GM13977 (cell line): ENCODE data around the gene CSNK1D.

Experiments used
- DNase-seq: peaks from one replicate; pipeline ENCODE4 v3.0.0; 2012; ENCODE audit warnings: low spot score
- in situ Hi-C: fragments of 300-500 bp; cut with MboI; formaldehyde crosslinking; loops from one replicate; pipeline ENCODE4 v1.12.0; 2022; ENCODE audit warnings: low sequenced_read_pairs, low pct_unique_long_range_greater_than_20kb, mixed read lengths, inconsistent platforms; ENCODE audit not compliant: unreplicated experiment
- TF ChIP-seq, protein P1 (sequence below): IDR thresholded peaks from 2 replicates; pipeline ENCODE4 v1.5.1; 2012; ENCODE audit warnings: mild to moderate bottlenecking, control low read depth; ENCODE audit not compliant: insufficient read depth; ENCODE audit errors: extremely low read depth, missing control alignments

The CSNK1D gene

DNA sequence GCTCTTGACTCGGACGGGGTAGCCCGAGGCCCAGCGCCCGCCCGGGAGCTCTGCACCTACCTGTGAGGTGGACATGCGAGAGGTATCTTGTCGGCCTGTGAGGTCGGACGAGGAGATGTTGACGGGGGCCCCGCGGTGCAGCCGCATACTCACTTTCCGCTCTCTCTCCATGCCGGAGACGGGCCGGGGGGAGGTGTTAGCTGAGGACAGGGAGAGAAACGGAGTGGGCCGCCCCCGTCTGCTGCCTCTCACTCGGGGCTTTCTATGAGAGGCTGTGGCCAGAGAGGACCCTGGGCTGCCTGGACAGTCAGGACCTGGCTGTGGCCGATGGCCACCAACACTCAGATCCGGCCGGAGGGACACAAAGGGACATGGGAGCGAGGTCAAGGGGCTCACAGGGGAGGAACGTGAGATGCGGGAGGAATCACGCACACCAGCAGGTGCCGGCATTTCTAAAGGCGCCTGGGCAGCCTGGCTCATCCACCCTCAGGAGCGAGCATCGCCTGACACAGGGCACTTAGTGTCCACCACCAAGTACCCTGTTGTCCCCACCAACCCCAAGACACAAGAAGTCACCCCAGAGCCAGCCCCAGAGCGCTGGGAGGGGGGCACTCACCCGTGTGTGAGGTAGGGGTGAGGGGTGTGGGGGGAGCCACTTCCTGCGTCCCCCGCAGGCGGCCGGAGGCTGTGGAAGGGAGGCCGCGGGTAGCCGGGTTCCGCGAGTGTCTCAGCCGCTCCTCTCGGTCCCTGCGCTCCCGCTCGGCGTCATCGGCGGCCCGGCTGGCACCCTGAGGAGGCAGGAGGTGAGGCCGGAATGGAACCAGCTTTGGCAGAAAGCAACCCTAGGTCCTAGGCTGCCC, 24.5 kb downstream of the CSNK1D start:
- DNase-seq, result no peak
- in situ Hi-C loops, result no loop called here
- TF ChIP-seq, protein P1, sequence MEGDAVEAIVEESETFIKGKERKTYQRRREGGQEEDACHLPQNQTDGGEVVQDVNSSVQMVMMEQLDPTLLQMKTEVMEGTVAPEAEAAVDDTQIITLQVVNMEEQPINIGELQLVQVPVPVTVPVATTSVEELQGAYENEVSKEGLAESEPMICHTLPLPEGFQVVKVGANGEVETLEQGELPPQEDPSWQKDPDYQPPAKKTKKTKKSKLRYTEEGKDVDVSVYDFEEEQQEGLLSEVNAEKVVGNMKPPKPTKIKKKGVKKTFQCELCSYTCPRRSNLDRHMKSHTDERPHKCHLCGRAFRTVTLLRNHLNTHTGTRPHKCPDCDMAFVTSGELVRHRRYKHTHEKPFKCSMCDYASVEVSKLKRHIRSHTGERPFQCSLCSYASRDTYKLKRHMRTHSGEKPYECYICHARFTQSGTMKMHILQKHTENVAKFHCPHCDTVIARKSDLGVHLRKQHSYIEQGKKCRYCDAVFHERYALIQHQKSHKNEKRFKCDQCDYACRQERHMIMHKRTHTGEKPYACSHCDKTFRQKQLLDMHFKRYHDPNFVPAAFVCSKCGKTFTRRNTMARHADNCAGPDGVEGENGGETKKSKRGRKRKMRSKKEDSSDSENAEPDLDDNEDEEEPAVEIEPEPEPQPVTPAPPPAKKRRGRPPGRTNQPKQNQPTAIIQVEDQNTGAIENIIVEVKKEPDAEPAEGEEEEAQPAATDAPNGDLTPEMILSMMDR, result no peak

DNA sequence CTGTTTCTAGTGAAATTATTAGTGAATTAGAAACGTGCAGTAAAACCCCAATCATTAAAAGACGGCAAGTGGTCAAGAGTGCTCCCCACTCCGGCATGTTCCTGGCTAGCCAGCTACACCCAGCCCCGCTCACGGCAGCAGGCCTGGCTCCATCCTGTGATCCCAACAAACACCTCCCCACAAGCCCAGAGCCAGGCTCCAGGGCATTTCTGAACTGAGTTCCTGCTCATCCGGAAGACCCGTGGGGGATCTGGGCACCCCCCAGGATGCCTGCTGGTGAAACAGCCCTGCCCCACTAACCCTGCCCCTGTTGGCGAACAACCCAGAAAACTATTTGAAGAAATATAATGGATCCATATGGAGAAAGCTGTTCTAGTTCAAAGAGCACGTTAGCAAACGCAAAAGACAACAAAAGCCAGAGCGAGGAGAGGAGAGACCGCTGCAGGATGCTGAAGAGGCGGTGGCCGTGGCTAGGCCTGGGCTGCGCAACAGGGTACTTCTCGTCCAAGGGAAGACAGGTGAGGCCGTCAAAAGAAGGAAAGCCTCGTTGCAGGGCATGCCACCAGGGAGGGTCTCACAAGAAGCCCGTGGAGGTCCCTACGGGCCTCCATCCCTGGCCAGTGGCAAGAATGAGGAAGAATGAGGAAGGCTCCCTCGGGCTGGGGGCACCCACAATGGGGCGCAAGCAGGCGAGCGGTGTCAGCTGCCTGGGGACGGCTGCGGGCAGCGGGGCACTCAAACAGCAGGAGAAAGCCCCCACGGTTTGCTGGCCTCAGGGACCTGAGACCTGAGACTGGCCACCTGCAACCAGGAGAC, 25.4 kb downstream of the CSNK1D start:
- in situ Hi-C loops, result no loop called here
- TF ChIP-seq, protein P1, result no peak
- no peak for DNase-seq

DNA sequence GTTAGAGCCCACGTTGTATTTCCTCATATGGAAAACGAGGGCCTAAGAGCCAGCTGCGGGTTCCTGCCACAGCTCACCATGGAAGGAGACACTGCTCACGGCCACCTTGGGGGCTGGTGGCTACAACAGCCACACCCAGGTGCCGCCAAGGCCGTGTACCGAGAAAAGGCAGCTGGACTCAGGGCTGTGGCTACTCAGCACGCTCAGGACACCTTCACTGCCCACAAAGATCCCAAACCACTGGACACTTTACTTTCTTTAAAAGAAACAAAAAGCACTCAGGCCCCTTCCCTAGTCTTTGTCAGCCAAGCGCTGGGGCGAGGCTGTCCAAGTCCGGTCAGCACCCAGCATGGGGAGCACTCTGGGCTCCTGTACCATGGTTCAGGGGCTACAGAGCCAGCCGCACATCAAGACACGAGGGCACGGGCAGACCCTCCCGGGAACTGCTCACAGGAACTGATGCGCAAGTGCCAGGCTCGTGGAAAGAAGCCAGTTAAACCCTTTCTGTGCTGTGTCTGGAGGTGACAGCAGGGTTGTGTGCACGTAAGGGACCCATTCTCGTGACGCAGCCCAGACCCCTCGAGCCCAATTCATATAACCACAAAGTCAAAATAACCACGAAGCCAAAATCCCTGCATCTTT, 26.2 kb downstream of the CSNK1D start:
- no peak for DNase-seq
- in situ Hi-C loops, result no loop called here
- TF ChIP-seq, protein P1, result no peak

DNA sequence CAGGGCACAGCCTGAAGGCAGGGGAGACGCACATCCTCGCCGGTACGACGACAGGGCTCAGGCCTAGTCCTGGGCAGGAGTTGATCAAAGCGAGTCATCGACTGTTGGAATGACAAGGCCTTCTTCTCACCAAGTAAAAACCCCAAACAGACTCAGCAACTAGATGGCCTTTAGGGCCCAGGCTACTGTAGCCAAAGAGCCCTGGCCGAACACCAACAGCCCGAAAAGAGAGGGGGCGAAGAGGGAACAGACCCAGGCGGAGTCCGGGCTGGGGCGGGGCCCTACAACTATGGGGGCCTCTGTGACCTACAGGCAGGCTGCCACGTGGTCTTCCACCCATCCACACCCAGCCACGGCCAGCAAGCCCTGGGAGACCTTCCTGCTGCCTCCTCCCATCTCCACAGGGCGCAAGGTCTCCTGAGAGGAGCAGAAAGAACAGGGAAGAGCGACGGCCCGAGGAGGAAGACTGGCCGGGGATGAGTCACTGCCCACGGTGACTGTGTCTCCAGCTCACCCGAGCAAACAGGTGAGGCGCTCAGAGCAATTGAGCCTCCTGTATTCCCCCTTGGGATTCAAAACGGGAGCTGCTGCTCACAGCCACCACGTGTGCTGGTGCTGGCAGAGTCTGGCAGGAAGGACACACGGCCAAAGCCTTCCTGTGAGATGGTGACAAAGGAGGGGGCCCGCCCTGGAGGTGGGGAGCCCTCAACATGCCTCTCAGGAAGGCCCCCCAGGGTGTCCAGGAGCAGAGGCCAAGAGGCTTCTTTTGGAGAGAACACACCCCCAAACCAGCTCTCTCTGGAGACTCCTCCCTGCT, 26.9 kb downstream of the CSNK1D start:
- in situ Hi-C loops, result no loop called here
- no peak for DNase-seq
- TF ChIP-seq, protein P1, result no peak

DNA sequence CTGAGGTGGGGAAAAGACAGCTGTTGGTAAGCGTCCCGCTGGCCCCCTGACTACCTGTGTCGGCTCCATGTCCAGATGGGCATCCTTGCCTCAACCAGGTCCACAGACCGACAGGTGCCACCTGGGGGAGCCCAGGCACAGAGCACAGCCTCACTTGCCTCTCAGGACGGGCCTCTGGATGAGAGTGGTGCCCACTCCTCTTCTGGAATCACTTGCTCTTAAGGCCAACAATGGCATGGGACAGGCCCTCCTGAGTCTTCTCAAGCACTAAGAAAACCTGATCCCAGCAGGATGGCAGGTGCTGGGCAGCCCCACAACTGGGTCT, 27.5 kb downstream of the CSNK1D start:
- no peak for DNase-seq
- TF ChIP-seq, protein P1, result no peak
- in situ Hi-C loops, result no loop called here
